Activated CD4-positive, alpha-beta T cell treated with anti-CD3 and anti-CD28 coated beads for 36 hours (primary cell): ENCODE measurements around the gene ADGRB3. TPM values are rescaled to one million over a fixed set of nuclear protein-coding genes. Genes with fewer than 3 reads are reported as not detected.
A peak's percentile ranks its signal among the peaks of the same experiment; 100 is the strongest.
"Not testable (repeated sequence)": the region's sequence is repeated elsewhere in the genome, so short reads cannot be mapped to it uniquely, and the experiment has no call there.

Experiments used
- ATAC-seq: fragments of 200-7000 bp; cut with Tn5 transposase; one replicate; pipeline ENCODE4 v1.10.0; 2021; ENCODE audit warnings: mild to moderate bottlenecking, moderate library complexity
- CTCF ChIA-PET: fragments of 350-600 bp; sonication (Branson Sonifier 250); formaldehyde crosslinking; loops from one replicate; lab custom pipeline; 2021; ENCODE audit warnings: antibody characterized with exemption; lab: Charles Lee
- POLR2A ChIA-PET: fragments of 350-600 bp; sonication (Branson Sonifier 250); formaldehyde crosslinking; loops from one replicate; lab custom pipeline; 2021; ENCODE audit warnings: antibody characterized with exemption, inconsistent platforms; lab: Charles Lee
- DNase-seq: peaks from one replicate; pipeline ENCODE4 v3.0.0-alpha.2; 2020
- H3K27ac Mint-ChIP-seq: one replicate; pipeline ENCODE4 v1.8.0; 2021; ENCODE audit warnings: mixed read lengths
- H3K27me3 Mint-ChIP-seq: one replicate; pipeline ENCODE4 v1.8.0; 2021; ENCODE audit warnings: mixed read lengths
- H3K36me3 Mint-ChIP-seq: one replicate; pipeline ENCODE4 v1.8.0; 2021; ENCODE audit warnings: low read depth, mixed read lengths
- H3K4me1 Mint-ChIP-seq: one replicate; pipeline ENCODE4 v1.8.0; 2021; ENCODE audit warnings: mixed read lengths
- H3K4me3 Mint-ChIP-seq: one replicate; pipeline ENCODE4 v1.8.0; 2021; ENCODE audit warnings: mild to moderate bottlenecking, moderate library complexity, mixed read lengths
- H3K9me3 Mint-ChIP-seq: one replicate; pipeline ENCODE4 v1.8.0; 2021; ENCODE audit warnings: low read depth, mixed read lengths
- intact Hi-C, 2 experiments: fragments of 100-400 bp; cut with DNase I in 1 of 2; cut with micrococcal nuclease in 1 of 2; formaldehyde crosslinking; loops; one replicate each; pipeline versions ENCODE4 v1.14.2 to v1.15.1; 2022 to 2024; cut with DNase I, micrococcal nuclease
- total RNA-seq, 2 experiments: library from RNA; stranded (reverse); gene quantifications; one replicate each; pipeline ENCODE4 v1.2.3, GENCODE V29; 2021

Gene ADGRB3
- total RNA-seq, 2 experiments from 2014 or later: not detected

GRCh38 chr6:68774843-68775242, 139.8 kb downstream of the ADGRB3 start:
- ATAC-seq (no peak), DNase-seq (no peak)
- H3K4me3 Mint-ChIP-seq: no peak overlapping the region
- CTCF ChIA-PET: interaction anchor here (0.7 kb wide), 1 partner anchor 619 kb away, joined by 3 read pairs; no protein-coding TSS in a partner anchor
- H3K4me1 Mint-ChIP-seq: no peaks in the 10 kb centered on the region
- intact Hi-C loops: no loop called here
- H3K36me3 Mint-ChIP-seq: no peaks in the 10 kb centered on the region
- POLR2A ChIA-PET: interaction anchor here (0.6 kb wide), 1 partner anchor 61 kb away, joined by 3 read pairs; no protein-coding TSS in a partner anchor
- H3K27me3 Mint-ChIP-seq: no peaks in the 10 kb centered on the region
- H3K27ac Mint-ChIP-seq: no peak overlapping the region
- no peaks in the 10 kb centered on the region for H3K9me3 Mint-ChIP-seq

- ChIA-PET POLR2A (no interaction called here), CTCF (no interaction called here)
- ATAC-seq: no peak
- Mint-ChIP-seq H3K27me3 (no peaks in the 10 kb centered on the region), H3K4me3 (no peak overlapping the region), H3K9me3 (no peaks in the 10 kb centered on the region), H3K27ac (no peak overlapping the region), H3K36me3 (no peaks in the 10 kb centered on the region), H3K4me1 (no peaks in the 10 kb centered on the region)
- intact Hi-C loops: no loop called here
- no peak for DNase-seq
These were observed 141.3 kb downstream of the ADGRB3 start for GRCh38 chr6:68776354-68776753.

- POLR2A ChIA-PET: no interaction called here
- no peaks in the 10 kb centered on the region for H3K27me3 Mint-ChIP-seq
- intact Hi-C loops: loop anchor here in 1 of 2 experiments (2.0 kb wide), 1 partner anchor 139 kb away; no protein-coding TSS in a partner anchor
These were observed 142.9 kb downstream of the ADGRB3 start for GRCh38 chr6:68777956-68778355.

GRCh38 chr6:68778356-68779020, 143.4 kb downstream of the ADGRB3 start:
- no peaks in the 10 kb centered on the region for H3K27me3 Mint-ChIP-seq
- CTCF ChIA-PET: no interaction called here
- intact Hi-C loops: loop anchor here in 1 of 2 experiments (2.0 kb wide), 1 partner anchor 140 kb away; no protein-coding TSS in a partner anchor
- DNase-seq (peak; percentile 7), ATAC-seq (no peak)
- H3K4me1 Mint-ChIP-seq: no peaks in the 10 kb centered on the region
- H3K27ac Mint-ChIP-seq: no peak overlapping the region
- no peak overlapping the region for H3K4me3 Mint-ChIP-seq
- POLR2A ChIA-PET: no interaction called here
- H3K9me3 Mint-ChIP-seq: no peaks in the 10 kb centered on the region
- H3K36me3 Mint-ChIP-seq: no peaks in the 10 kb centered on the region

More at GRCh38 chr6:68777956-68778355, 142.9 kb downstream of the ADGRB3 start:
- DNase-seq: no peak
- H3K36me3 Mint-ChIP-seq: no peaks in the 10 kb centered on the region
- CTCF ChIA-PET: interaction anchor here (0.6 kb wide), 1 partner anchor 103 kb away, joined by 3 read pairs; no protein-coding TSS in a partner anchor
- no peaks in the 10 kb centered on the region for H3K4me1 Mint-ChIP-seq
- H3K27ac Mint-ChIP-seq: no peak overlapping the region
- no peaks in the 10 kb centered on the region for H3K9me3 Mint-ChIP-seq
- H3K4me3 Mint-ChIP-seq: no peak overlapping the region
- ATAC-seq: no peak

- CTCF ChIA-PET: no interaction called here
- POLR2A ChIA-PET: no interaction called here
- Mint-ChIP-seq H3K36me3 (no peaks in the 10 kb centered on the region), H3K9me3 (no peaks in the 10 kb centered on the region), H3K4me3 (no peak overlapping the region), H3K27ac (no peak overlapping the region), H3K4me1 (no peaks in the 10 kb centered on the region), H3K27me3 (no peaks in the 10 kb centered on the region)
- intact Hi-C loops: loop anchor here in 1 of 2 experiments (2.0 kb wide), 1 partner anchor 141 kb away; no protein-coding TSS in a partner anchor
- DNase-seq (no peak), ATAC-seq (no peak)
These were observed 144.3 kb downstream of the ADGRB3 start for GRCh38 chr6:68779366-68779765.

- CTCF ChIA-PET, H3K4me1 Mint-ChIP-seq, intact Hi-C loops, H3K9me3 Mint-ChIP-seq, POLR2A ChIA-PET, DNase-seq, H3K36me3 Mint-ChIP-seq, ATAC-seq, H3K27me3 Mint-ChIP-seq, H3K4me3 Mint-ChIP-seq, H3K27ac Mint-ChIP-seq: not testable (repeated sequence)
These were observed 155.0 kb downstream of the ADGRB3 start for GRCh38 chr6:68790128-68790527.

- ATAC-seq, POLR2A ChIA-PET, H3K4me3 Mint-ChIP-seq, DNase-seq, H3K9me3 Mint-ChIP-seq, H3K27me3 Mint-ChIP-seq, H3K36me3 Mint-ChIP-seq, intact Hi-C loops, H3K27ac Mint-ChIP-seq, CTCF ChIA-PET, H3K4me1 Mint-ChIP-seq: not testable (repeated sequence)
These were observed 179.9 kb downstream of the ADGRB3 start for GRCh38 chr6:68814976-68815375.

- peaks cover 2% of the 10 kb centered on the region for H3K9me3 Mint-ChIP-seq
- no peak overlapping the region for H3K4me3 Mint-ChIP-seq
These were observed 191.4 kb downstream of the ADGRB3 start for GRCh38 chr6:68826501-68826900.

GRCh38 chr6:68834551-68834950, 199.5 kb downstream of the ADGRB3 start:
- H3K4me3 Mint-ChIP-seq: no peak overlapping the region
- ATAC-seq (no peak), DNase-seq (no peak)
- H3K27ac Mint-ChIP-seq: no peak overlapping the region
- H3K27me3 Mint-ChIP-seq: no peaks in the 10 kb centered on the region
- peaks cover 5% of the 10 kb centered on the region for H3K9me3 Mint-ChIP-seq
- ChIA-PET POLR2A (no interaction called here), CTCF (no interaction called here)
- intact Hi-C loops: no loop called here
- no peaks in the 10 kb centered on the region for H3K4me1 Mint-ChIP-seq
- no peaks in the 10 kb centered on the region for H3K36me3 Mint-ChIP-seq

More at GRCh38 chr6:68826501-68826900, 191.4 kb downstream of the ADGRB3 start:
- Mint-ChIP-seq H3K27ac (no peak overlapping the region), H3K4me1 (no peaks in the 10 kb centered on the region), H3K36me3 (no peaks in the 10 kb centered on the region), H3K27me3 (no peaks in the 10 kb centered on the region)
- intact Hi-C loops: no loop called here
- ATAC-seq (no peak), DNase-seq (no peak)
- POLR2A ChIA-PET: no interaction called here
- CTCF ChIA-PET: no interaction called here

- CTCF ChIA-PET: no interaction called here
- no peak overlapping the region for H3K4me3 Mint-ChIP-seq
- ATAC-seq: no peak
These were observed 203.5 kb downstream of the ADGRB3 start for GRCh38 chr6:68838571-68838970.

GRCh38 chr6:68852791-68853190, 217.7 kb downstream of the ADGRB3 start:
- Mint-ChIP-seq H3K27ac (no peak overlapping the region), H3K27me3 (no peaks in the 10 kb centered on the region), H3K4me1 (no peaks in the 10 kb centered on the region), H3K9me3 (no peaks in the 10 kb centered on the region), H3K36me3 (no peaks in the 10 kb centered on the region), H3K4me3 (no peak overlapping the region)
- ChIA-PET POLR2A (no interaction called here), CTCF (no interaction called here)
- intact Hi-C loops: no loop called here
- no peak for DNase-seq
- ATAC-seq: no peak

More at GRCh38 chr6:68838571-68838970, 203.5 kb downstream of the ADGRB3 start:
- intact Hi-C loops: no loop called here
- Mint-ChIP-seq H3K9me3 (peaks cover 11% of the 10 kb centered on the region), H3K36me3 (no peaks in the 10 kb centered on the region), H3K27ac (no peak overlapping the region), H3K4me1 (no peaks in the 10 kb centered on the region), H3K27me3 (no peaks in the 10 kb centered on the region)
- POLR2A ChIA-PET: no interaction called here
- DNase-seq: no peak

- H3K27me3 Mint-ChIP-seq: no peaks in the 10 kb centered on the region
- peaks cover 2% of the 10 kb centered on the region for H3K36me3 Mint-ChIP-seq
- ChIA-PET POLR2A (no interaction called here), CTCF (no interaction called here)
- peaks cover 11% of the 10 kb centered on the region for H3K9me3 Mint-ChIP-seq
- ATAC-seq: no peak
- no peak overlapping the region for H3K27ac Mint-ChIP-seq
- no peak overlapping the region for H3K4me3 Mint-ChIP-seq
- intact Hi-C loops: no loop called here
- DNase-seq: no peak
- no peaks in the 10 kb centered on the region for H3K4me1 Mint-ChIP-seq
These were observed 224.2 kb downstream of the ADGRB3 start for GRCh38 chr6:68859233-68859632.
